ENCODE data around the gene NUP54. TPM values are rescaled to one million over a fixed set of nuclear protein-coding genes. Genes with fewer than 3 reads are reported as not detected.

Gene NUP54
- polyA plus RNA-seq, 2 of the 4 experiments (the other 2 are of a cell fraction): 32.1 to 43.2 TPM

GRCh38 chr4:76096076-76096475 is 52.1 kb downstream of the NUP54 start:
- Histone ChIP-seq H3K27ac (no peak overlapping the region), H3K9me3 (no peaks in the 10 kb centered on the region), H3K4me2 (no peak overlapping the region), H3K4me3 (no peak overlapping the region), H3K4me1 (no peaks in the 10 kb centered on the region)
- ChIA-PET POLR2A (no interaction called here), CTCF (no interaction called here)
- no peak for DNase-seq (ENCODE audit: low read depth in 1 of 2, low spot score in 1 of 2)
- TF ChIP-seq RAD21 (conservative IDR thresholded peaks at IDR 0.05 in 1 of 2, IDR thresholded peaks at IDR 0.05 in 1 of 2) (no peak), MAZ (IDR thresholded peaks at IDR 0.05; ENCODE audit: borderline replicate concordance, low read depth, low read length) (no peak), SMC3 (IDR thresholded peaks at IDR 0.05) (no peak), HDAC2 (IDR thresholded peaks at IDR 0.05) (no peak)
- WGBS (ENCODE audit: missing lambda C conversion rate): 86% methylated on average over 3 of the region's 3 CpGs
- no peak for ATAC-seq
- no peak for FAIRE-seq

- Histone ChIP-seq H3K4me2 (no peak overlapping the region), H3K27ac (no peak overlapping the region)
- POLR2A ChIA-PET: no interaction called here
Measured at GRCh38 chr4:76095568-76095967, 52.6 kb downstream of the NUP54 start.

DNA sequence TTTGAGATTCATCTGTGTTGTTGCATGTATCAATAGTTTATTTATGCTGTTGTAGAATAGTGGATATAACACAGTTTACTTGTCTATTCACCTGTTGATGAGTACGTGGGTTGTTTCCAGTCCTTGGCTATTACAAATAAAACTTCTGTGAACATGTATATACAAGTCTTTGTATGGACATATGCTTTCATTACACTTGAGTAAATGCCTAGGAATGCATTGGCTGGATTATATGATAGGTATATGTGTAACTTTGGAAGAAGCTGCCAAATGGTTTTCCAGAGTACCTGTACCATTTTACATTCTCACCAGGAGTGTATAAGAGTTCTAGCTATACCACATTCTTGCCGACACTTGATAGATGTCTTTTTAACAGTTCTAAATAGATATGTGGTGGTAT is 57.1 kb downstream of the NUP54 start:
- Histone ChIP-seq H3K4me2 (no peak overlapping the region), H3K4me1 (no peaks in the 10 kb centered on the region), H3K9me3 (no peaks in the 10 kb centered on the region), H3K27ac (no peak overlapping the region), H3K4me3 (no peak overlapping the region)
- no peak for ATAC-seq
- ChIA-PET POLR2A (no interaction called here), CTCF (no interaction called here)
- no peak for FAIRE-seq
- DNase-seq (ENCODE audit: low read depth in 1 of 2, low spot score in 1 of 2): no peak
- 57% methylated on average over 2 of the region's 2 CpGs for WGBS (ENCODE audit: missing lambda C conversion rate)
- no peak for TF ChIP-seq BHLHE40 (IDR thresholded peaks at IDR 0.05; ENCODE audit: low read depth, low read length)
- TF ChIP-seq, protein P1, sequence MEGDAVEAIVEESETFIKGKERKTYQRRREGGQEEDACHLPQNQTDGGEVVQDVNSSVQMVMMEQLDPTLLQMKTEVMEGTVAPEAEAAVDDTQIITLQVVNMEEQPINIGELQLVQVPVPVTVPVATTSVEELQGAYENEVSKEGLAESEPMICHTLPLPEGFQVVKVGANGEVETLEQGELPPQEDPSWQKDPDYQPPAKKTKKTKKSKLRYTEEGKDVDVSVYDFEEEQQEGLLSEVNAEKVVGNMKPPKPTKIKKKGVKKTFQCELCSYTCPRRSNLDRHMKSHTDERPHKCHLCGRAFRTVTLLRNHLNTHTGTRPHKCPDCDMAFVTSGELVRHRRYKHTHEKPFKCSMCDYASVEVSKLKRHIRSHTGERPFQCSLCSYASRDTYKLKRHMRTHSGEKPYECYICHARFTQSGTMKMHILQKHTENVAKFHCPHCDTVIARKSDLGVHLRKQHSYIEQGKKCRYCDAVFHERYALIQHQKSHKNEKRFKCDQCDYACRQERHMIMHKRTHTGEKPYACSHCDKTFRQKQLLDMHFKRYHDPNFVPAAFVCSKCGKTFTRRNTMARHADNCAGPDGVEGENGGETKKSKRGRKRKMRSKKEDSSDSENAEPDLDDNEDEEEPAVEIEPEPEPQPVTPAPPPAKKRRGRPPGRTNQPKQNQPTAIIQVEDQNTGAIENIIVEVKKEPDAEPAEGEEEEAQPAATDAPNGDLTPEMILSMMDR (IDR thresholded peaks at IDR 0.05): no peak
- TF ChIP-seq RNF2 (IDR thresholded peaks at IDR 0.05; ENCODE audit: borderline replicate concordance, low read depth): no peak
- TF ChIP-seq SMC3 (IDR thresholded peaks at IDR 0.05): no peak
- no peak for TF ChIP-seq PHF8 (IDR thresholded peaks at IDR 0.05; ENCODE audit: borderline replicate concordance, low read depth)
- no peak for TF ChIP-seq CEBPB (IDR thresholded peaks at IDR 0.05)
- TF ChIP-seq HES2 (IDR thresholded peaks at IDR 0.05): no peak
- TF ChIP-seq RCOR1 (IDR thresholded peaks at IDR 0.05; ENCODE audit: low read depth, low read length): no peak
- TF ChIP-seq CHD2 (IDR thresholded peaks at IDR 0.05; ENCODE audit: low read length, partially characterized antibody): no peak
- TF ChIP-seq NR3C1 (IDR thresholded peaks at IDR 0.05): no peak
- TF ChIP-seq TFCP2L1 (CRISPR knock-in tag; IDR thresholded peaks at IDR 0.05): no peak
- no peak for TF ChIP-seq EP300 (IDR thresholded peaks at IDR 0.05)
- TF ChIP-seq ZNF302 (CRISPR knock-in tag; IDR thresholded peaks at IDR 0.05): no peak

More at GRCh38 chr4:76095568-76095967, 52.6 kb downstream of the NUP54 start:
- DNase-seq (ENCODE audit: low read depth in 1 of 2, low spot score in 1 of 2) (no peak), ATAC-seq (no peak), FAIRE-seq (no peak)
- Histone ChIP-seq H3K9me3 (no peaks in the 10 kb centered on the region), H3K4me3 (no peak overlapping the region), H3K4me1 (no peaks in the 10 kb centered on the region)
- TF ChIP-seq, protein P2, sequence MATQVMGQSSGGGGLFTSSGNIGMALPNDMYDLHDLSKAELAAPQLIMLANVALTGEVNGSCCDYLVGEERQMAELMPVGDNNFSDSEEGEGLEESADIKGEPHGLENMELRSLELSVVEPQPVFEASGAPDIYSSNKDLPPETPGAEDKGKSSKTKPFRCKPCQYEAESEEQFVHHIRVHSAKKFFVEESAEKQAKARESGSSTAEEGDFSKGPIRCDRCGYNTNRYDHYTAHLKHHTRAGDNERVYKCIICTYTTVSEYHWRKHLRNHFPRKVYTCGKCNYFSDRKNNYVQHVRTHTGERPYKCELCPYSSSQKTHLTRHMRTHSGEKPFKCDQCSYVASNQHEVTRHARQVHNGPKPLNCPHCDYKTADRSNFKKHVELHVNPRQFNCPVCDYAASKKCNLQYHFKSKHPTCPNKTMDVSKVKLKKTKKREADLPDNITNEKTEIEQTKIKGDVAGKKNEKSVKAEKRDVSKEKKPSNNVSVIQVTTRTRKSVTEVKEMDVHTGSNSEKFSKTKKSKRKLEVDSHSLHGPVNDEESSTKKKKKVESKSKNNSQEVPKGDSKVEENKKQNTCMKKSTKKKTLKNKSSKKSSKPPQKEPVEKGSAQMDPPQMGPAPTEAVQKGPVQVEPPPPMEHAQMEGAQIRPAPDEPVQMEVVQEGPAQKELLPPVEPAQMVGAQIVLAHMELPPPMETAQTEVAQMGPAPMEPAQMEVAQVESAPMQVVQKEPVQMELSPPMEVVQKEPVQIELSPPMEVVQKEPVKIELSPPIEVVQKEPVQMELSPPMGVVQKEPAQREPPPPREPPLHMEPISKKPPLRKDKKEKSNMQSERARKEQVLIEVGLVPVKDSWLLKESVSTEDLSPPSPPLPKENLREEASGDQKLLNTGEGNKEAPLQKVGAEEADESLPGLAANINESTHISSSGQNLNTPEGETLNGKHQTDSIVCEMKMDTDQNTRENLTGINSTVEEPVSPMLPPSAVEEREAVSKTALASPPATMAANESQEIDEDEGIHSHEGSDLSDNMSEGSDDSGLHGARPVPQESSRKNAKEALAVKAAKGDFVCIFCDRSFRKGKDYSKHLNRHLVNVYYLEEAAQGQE (IDR thresholded peaks at IDR 0.05): no peak
- no peak for TF ChIP-seq RAD21 (conservative IDR thresholded peaks at IDR 0.05 in 1 of 2, IDR thresholded peaks at IDR 0.05 in 1 of 2)
- TF ChIP-seq, protein P3, sequence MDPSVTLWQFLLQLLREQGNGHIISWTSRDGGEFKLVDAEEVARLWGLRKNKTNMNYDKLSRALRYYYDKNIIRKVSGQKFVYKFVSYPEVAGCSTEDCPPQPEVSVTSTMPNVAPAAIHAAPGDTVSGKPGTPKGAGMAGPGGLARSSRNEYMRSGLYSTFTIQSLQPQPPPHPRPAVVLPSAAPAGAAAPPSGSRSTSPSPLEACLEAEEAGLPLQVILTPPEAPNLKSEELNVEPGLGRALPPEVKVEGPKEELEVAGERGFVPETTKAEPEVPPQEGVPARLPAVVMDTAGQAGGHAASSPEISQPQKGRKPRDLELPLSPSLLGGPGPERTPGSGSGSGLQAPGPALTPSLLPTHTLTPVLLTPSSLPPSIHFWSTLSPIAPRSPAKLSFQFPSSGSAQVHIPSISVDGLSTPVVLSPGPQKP (IDR thresholded peaks at IDR 0.05; ENCODE audit: low read depth, low read length): no peak
- TF ChIP-seq POLR2AphosphoS2 (conservative IDR thresholded peaks at IDR 0.05; ENCODE audit: low read length): no peak
- TF ChIP-seq FOXS1 (CRISPR knock-in tag; IDR thresholded peaks at IDR 0.05): no peak
- TF ChIP-seq EP300 (IDR thresholded peaks at IDR 0.05): no peak
- TF ChIP-seq NPAS2 (CRISPR knock-in tag; IDR thresholded peaks at IDR 0.05; ENCODE audit: borderline replicate concordance): no peak
- TF ChIP-seq ATOH8 (CRISPR knock-in tag; IDR thresholded peaks at IDR 0.05; ENCODE audit: low read depth): no peak
- no peak for TF ChIP-seq HOXA7 (CRISPR knock-in tag; IDR thresholded peaks at IDR 0.05)
- TF ChIP-seq HOXB5 (CRISPR knock-in tag; IDR thresholded peaks at IDR 0.05): no peak
- TF ChIP-seq HOXB13 (CRISPR knock-in tag; IDR thresholded peaks at IDR 0.05; ENCODE audit: low read depth): no peak
- TF ChIP-seq MAFK (IDR thresholded peaks at IDR 0.05; ENCODE audit: partially characterized antibody): no peak
- TF ChIP-seq TFCP2L1 (CRISPR knock-in tag; IDR thresholded peaks at IDR 0.05): no peak
- no peak for TF ChIP-seq RARB (CRISPR knock-in tag; IDR thresholded peaks at IDR 0.05)
- no peak for TF ChIP-seq CHD2 (IDR thresholded peaks at IDR 0.05; ENCODE audit: low read length, partially characterized antibody)
- TF ChIP-seq RFX5 (IDR thresholded peaks at IDR 0.05): no peak
- no peak for TF ChIP-seq FOSL2 (IDR thresholded peaks at IDR 0.05)
- no peak for TF ChIP-seq FOSL2 (CRISPR knock-in tag; IDR thresholded peaks at IDR 0.05)
- TF ChIP-seq POLR2A (IDR thresholded peaks at IDR 0.05; ENCODE audit: low read length): no peak
- TF ChIP-seq MAZ (IDR thresholded peaks at IDR 0.05; ENCODE audit: borderline replicate concordance, low read depth, low read length): no peak
- no peak for TF ChIP-seq MYC (IDR thresholded peaks at IDR 0.05; ENCODE audit: borderline replicate concordance, low read length)
- CTCF ChIA-PET: no interaction called here

Data from A549 (cell line).